Hepatocyte (in vitro differentiated cells): ENCODE measurements around the gene ACTL10.

Experiments used
- EZH2phosphoT487 ChIP-seq: fragments of 200-600 bp; sonication (generic); IDR thresholded peaks from one replicate; pipeline ENCODE4 v1.6.1; 2018; ENCODE audit warnings: antibody characterized with exemption, mild to moderate bottlenecking, low read depth, moderate library complexity; ENCODE audit not compliant: unreplicated experiment, severe bottlenecking
- TF ChIP-seq, protein P1 (sequence below): fragments of 200-600 bp; sonication (generic); IDR thresholded peaks from 2 replicates; pipeline ENCODE4 v1.5.1; 2016; ENCODE audit warnings: antibody characterized with exemption, mild to moderate bottlenecking; ENCODE audit not compliant: poor library complexity

DNA sequence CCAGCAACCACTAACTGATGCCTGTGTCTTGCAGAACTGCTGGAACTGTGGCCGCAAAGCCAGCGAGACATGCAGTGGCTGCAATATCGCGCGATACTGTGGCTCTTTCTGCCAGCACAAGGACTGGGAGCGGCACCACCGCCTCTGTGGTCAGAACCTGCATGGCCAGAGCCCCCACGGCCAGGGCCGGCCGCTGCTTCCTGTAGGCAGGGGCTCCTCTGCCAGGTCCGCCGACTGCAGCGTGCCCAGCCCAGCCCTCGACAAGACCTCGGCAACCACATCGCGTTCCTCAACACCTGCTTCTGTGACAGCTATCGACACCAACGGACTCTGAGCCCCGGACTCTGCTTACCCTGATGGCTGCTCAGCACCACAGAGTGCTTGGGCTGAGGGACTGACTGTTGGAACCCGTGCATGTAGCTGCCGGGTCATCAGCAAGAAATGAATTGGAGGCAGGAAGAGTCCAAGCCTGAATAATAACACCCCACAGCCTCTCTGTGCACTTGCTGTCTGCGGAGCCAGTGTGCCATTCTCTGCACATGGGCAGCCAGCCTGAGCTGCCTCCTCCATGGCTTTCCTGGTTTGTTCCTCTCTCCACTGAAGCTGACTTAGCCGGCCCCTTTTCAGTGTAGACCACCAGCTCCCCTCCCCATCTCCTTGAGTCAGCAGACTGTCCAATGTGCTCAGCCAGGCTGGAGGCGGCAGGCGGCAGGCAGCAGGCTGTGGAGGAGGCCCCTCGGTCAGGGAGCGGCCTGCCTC, 22.3 kb upstream of the ACTL10 start:
- TF ChIP-seq, protein P1, sequence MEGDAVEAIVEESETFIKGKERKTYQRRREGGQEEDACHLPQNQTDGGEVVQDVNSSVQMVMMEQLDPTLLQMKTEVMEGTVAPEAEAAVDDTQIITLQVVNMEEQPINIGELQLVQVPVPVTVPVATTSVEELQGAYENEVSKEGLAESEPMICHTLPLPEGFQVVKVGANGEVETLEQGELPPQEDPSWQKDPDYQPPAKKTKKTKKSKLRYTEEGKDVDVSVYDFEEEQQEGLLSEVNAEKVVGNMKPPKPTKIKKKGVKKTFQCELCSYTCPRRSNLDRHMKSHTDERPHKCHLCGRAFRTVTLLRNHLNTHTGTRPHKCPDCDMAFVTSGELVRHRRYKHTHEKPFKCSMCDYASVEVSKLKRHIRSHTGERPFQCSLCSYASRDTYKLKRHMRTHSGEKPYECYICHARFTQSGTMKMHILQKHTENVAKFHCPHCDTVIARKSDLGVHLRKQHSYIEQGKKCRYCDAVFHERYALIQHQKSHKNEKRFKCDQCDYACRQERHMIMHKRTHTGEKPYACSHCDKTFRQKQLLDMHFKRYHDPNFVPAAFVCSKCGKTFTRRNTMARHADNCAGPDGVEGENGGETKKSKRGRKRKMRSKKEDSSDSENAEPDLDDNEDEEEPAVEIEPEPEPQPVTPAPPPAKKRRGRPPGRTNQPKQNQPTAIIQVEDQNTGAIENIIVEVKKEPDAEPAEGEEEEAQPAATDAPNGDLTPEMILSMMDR = no peak
- no peak for TF ChIP-seq EZH2phosphoT487
